Upper lobe of right lung (tissue), 1 donor: ENCODE measurements around the gene PRKG2. TPM values are rescaled to one million over a fixed set of nuclear protein-coding genes. Genes with fewer than 3 reads are reported as not detected.

ENCODE experiments used
- ATAC-seq: fragments of 200-7000 bp; cut with Tn5 transposase; one replicate; pipeline ENCODE4 v1.9.1; 2020; ENCODE audit warnings: mild to moderate bottlenecking, moderate library complexity
- DNase-seq: peaks from one replicate; pipeline ENCODE4 v3.0.0-alpha.2; 2020
- H3K27ac ChIP-seq: fragments of 200-600 bp; one replicate; pipeline ENCODE4 v1.8.0; 2022
- H3K27me3 ChIP-seq: fragments of 200-600 bp; one replicate; pipeline ENCODE4 v1.8.0; 2022; ENCODE audit warnings: mild to moderate bottlenecking
- H3K36me3 ChIP-seq: fragments of 200-600 bp; one replicate; pipeline ENCODE4 v1.8.0; 2022
- H3K4me1 ChIP-seq: fragments of 200-600 bp; one replicate; pipeline ENCODE4 v1.8.0; 2022
- H3K4me3 ChIP-seq: fragments of 200-600 bp; one replicate; pipeline ENCODE4 v1.8.0; 2022; ENCODE audit warnings: mild to moderate bottlenecking
- H3K9me3 ChIP-seq: fragments of 200-600 bp; one replicate; pipeline ENCODE4 v1.8.0; 2022
- intact Hi-C: fragments of 100-400 bp; cut with DNase I; formaldehyde crosslinking; loops from one replicate; pipeline ENCODE4 v1.11.0; 2022
- total RNA-seq: library from RNA; stranded (reverse); fragmentation: NEBNext Ultra II Directional; extraction: Animal tissue kit (Norgen Biotek cat#: 25700); gene quantifications from one replicate; pipeline ENCODE4 v1.2.1, GENCODE V29; 2021
- TF ChIP-seq, protein P1 (sequence below): fragments of 200-600 bp; IDR thresholded peaks from one replicate; pipeline ENCODE4 v1.8.0; 2022; ENCODE audit warnings: antibody characterized with exemption
- donor health status: DM: no; HTN: yes; CAD: no; lungs with severe emphysema.

The PRKG2 gene
- total RNA-seq, 1 donor from 2014 or later = 8.1 TPM

DNA sequence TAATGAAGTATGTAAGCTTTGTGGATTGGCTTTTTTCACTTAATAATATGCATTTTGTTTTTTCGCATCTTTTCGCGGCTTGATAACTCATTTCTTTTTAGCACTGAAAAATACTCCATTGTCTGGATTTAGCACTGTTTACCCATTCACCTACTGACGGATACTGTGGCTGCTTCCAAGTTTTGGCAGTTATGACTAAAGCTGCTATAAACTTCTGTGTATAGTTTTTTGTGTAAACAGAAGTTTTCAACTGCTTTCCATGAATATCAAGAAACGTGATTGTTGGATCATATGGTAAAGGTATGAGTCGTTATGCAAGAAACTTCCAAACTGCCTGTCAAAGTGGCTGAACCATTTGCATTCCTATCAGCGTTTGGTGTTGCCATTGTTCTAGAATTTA, 96.9 kb downstream of the PRKG2 start:
- Histone ChIP-seq H3K4me1 (no peaks in the 10 kb centered on the region), H3K27me3 (no peaks in the 10 kb centered on the region), H3K36me3 (no peaks in the 10 kb centered on the region), H3K27ac (no peak overlapping the region), H3K4me3 (no peak overlapping the region), H3K9me3 (no peaks in the 10 kb centered on the region)
- DNase-seq = no peak
- intact Hi-C loops = no loop called here
- TF ChIP-seq, protein P1, sequence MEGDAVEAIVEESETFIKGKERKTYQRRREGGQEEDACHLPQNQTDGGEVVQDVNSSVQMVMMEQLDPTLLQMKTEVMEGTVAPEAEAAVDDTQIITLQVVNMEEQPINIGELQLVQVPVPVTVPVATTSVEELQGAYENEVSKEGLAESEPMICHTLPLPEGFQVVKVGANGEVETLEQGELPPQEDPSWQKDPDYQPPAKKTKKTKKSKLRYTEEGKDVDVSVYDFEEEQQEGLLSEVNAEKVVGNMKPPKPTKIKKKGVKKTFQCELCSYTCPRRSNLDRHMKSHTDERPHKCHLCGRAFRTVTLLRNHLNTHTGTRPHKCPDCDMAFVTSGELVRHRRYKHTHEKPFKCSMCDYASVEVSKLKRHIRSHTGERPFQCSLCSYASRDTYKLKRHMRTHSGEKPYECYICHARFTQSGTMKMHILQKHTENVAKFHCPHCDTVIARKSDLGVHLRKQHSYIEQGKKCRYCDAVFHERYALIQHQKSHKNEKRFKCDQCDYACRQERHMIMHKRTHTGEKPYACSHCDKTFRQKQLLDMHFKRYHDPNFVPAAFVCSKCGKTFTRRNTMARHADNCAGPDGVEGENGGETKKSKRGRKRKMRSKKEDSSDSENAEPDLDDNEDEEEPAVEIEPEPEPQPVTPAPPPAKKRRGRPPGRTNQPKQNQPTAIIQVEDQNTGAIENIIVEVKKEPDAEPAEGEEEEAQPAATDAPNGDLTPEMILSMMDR = no peak
- ATAC-seq = no peak

DNA sequence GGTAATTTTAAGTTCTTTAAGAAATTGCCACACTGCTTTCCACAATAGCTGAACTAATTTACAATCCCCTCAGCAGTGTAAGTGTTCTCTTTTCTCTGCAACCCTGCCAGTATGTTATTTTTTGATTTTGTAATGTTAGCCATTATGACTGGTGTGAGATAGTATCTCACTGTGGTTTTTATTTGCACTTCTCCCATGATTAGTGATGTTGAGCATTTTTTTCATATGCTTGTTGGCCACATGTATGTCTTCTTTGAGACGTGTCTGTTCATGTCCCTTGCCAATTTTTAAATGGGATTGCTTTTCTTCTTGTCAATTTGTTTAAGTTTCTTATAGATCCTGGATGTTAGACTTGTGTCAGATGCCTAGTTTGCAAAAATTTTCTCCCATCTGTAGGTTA, 98.5 kb downstream of the PRKG2 start:
- intact Hi-C loops = no loop called here
- no peak overlapping the region for H3K27ac ChIP-seq
- no peak overlapping the region for H3K4me3 ChIP-seq
- no peaks in the 10 kb centered on the region for H3K27me3 ChIP-seq
- H3K36me3 ChIP-seq = no peaks in the 10 kb centered on the region
- TF ChIP-seq, protein P1 = no peak
- DNase-seq (no peak), ATAC-seq (no peak)
- H3K9me3 ChIP-seq = no peaks in the 10 kb centered on the region
- H3K4me1 ChIP-seq = no peaks in the 10 kb centered on the region

DNA sequence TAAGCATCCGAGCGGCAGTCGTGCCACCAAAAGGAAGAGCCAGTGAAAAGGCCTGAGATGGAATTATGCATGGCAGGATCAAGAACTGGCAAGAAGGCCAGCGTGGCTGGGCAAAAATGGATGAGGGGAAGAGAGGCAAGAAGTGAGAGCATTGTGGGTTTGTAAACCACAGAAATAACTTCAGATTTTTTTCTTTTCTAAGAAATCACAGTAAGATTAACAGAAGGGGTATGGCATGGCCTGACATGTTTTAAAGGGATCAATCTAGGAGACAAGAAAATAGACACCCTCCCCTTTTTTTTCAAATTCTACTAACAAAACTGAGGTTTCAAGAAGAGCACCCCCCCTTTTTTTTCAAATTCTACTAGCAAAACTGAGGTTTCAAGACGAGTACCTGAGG, 102.0 kb downstream of the PRKG2 start:
- Histone ChIP-seq H3K4me1 (no peaks in the 10 kb centered on the region), H3K4me3 (no peak overlapping the region), H3K27ac (no peak overlapping the region), H3K27me3 (no peaks in the 10 kb centered on the region), H3K36me3 (no peaks in the 10 kb centered on the region), H3K9me3 (no peaks in the 10 kb centered on the region)
- DNase-seq (no peak), ATAC-seq (no peak)
- TF ChIP-seq, protein P1 = no peak
- intact Hi-C loops = no loop called here

DNA sequence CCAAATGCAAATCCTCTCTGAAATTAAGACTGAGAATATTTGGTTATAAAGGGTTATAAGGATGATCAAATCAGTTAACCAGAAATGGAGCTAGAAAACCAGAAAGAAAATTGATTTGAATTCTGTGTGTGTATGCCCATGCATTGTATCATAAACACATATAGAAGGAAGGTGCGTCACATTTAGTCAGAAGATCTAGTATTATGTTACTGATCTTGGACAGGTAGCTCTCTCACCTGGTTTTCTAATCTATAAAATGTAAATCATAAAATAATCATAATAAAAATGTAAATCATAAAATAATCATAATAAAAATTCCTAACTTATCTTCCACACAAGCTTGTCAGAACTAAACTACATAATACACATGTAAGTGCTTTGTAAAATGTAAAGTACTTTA, 105.7 kb downstream of the PRKG2 start:
- H3K4me3 ChIP-seq = no peak overlapping the region
- H3K27ac ChIP-seq = no peak overlapping the region
- H3K36me3 ChIP-seq = no peaks in the 10 kb centered on the region
- H3K27me3 ChIP-seq = no peaks in the 10 kb centered on the region
- intact Hi-C loops = no loop called here
- TF ChIP-seq, protein P1 = no peak
- DNase-seq (no peak), ATAC-seq (no peak)
- H3K9me3 ChIP-seq = no peaks in the 10 kb centered on the region
- H3K4me1 ChIP-seq = no peaks in the 10 kb centered on the region

DNA sequence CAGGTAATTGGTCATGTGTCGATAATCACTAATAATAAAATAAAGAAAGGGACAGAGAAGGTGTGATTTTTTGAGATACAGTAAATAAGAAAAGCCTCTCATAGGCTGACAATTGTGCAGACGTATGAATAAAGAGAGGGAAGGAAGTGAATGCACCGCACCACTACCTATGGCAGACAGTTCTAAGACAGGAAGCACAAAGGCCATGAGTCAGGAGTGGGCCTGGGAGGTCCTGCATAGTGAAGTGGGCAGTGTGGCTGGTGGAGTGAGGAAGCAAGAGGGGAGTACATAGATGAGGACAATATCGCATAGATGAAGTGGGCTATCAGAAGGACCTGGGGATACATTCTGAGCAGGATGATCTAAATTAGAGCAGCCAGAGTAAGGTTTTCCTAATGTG, 108.9 kb downstream of the PRKG2 start:
- Histone ChIP-seq H3K9me3 (no peaks in the 10 kb centered on the region), H3K27me3 (no peaks in the 10 kb centered on the region), H3K36me3 (no peaks in the 10 kb centered on the region), H3K27ac (no peak overlapping the region), H3K4me1 (no peaks in the 10 kb centered on the region), H3K4me3 (no peak overlapping the region)
- intact Hi-C loops = no loop called here
- no peak for DNase-seq
- TF ChIP-seq, protein P1 = no peak
- ATAC-seq = no peak

DNA sequence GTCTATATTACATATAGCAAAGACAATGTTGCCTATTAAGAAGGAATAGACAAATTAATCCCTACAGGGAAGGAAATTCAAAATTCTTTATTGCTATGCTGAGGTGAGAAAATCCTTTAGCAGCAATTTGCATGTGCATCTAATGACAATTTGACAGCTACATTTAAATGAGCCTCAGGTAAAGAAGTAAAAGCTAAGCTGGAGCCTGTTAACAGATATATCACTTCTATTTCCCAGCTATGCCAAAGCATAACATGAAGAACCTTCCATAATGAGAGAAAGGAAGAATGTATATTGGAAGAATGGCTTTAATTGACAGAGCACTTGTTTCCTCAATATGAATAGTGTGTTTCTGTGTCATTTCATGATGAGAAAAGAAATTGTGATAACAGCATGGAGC, 112.9 kb downstream of the PRKG2 start:
- ATAC-seq (no peak), DNase-seq (no peak)
- no peaks in the 10 kb centered on the region for H3K9me3 ChIP-seq
- TF ChIP-seq, protein P1 = no peak
- H3K4me3 ChIP-seq = no peak overlapping the region
- no peaks in the 10 kb centered on the region for H3K36me3 ChIP-seq
- intact Hi-C loops = no loop called here
- H3K4me1 ChIP-seq = no peaks in the 10 kb centered on the region
- no peaks in the 10 kb centered on the region for H3K27me3 ChIP-seq
- no peak overlapping the region for H3K27ac ChIP-seq
